Measurements from ENCODE around the gene MCU.

- TF ChIP-seq, protein P1, sequence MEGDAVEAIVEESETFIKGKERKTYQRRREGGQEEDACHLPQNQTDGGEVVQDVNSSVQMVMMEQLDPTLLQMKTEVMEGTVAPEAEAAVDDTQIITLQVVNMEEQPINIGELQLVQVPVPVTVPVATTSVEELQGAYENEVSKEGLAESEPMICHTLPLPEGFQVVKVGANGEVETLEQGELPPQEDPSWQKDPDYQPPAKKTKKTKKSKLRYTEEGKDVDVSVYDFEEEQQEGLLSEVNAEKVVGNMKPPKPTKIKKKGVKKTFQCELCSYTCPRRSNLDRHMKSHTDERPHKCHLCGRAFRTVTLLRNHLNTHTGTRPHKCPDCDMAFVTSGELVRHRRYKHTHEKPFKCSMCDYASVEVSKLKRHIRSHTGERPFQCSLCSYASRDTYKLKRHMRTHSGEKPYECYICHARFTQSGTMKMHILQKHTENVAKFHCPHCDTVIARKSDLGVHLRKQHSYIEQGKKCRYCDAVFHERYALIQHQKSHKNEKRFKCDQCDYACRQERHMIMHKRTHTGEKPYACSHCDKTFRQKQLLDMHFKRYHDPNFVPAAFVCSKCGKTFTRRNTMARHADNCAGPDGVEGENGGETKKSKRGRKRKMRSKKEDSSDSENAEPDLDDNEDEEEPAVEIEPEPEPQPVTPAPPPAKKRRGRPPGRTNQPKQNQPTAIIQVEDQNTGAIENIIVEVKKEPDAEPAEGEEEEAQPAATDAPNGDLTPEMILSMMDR (IDR thresholded peaks at IDR 0.05) = peak in 1 of 4 donors; percentile 6
- no peak for TF ChIP-seq POLR2A (IDR thresholded peaks at IDR 0.05)
These were observed 726 bp downstream of the MCU start for GRCh38 chr10:72692744-72692993.
